ENCODE data around the gene ATAD5.

DNA sequence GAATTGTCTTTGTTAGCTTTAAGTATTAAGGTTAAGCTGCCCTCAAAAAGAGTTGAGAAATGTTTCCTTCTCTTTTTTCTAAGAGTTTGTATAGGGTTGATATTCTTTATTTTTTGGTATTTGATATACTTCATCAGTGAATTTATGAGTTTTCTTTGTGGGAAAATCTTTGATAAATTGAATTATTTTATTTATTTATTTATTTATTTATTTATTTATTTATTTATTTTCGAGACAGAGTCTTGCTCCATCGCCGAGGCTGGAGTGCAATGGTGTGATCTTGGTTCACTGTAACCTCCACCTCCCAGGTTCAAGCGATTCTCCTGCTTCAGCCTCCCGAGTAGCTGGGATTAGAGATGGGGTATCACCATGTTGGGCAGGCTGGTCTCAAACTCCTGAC, 54.4 kb downstream of the ATAD5 start:
- TF ChIP-seq POLR2AphosphoS5 (IDR thresholded peaks at IDR 0.05; ENCODE audit: low read depth) = no peak
- no peak for TF ChIP-seq CTCF (IDR thresholded peaks at IDR 0.05; ENCODE audit: insufficient read depth, low read length)
- no peak for TF ChIP-seq GABPA (IDR thresholded peaks at IDR 0.05; ENCODE audit: low read depth)
- TF ChIP-seq, protein P1, sequence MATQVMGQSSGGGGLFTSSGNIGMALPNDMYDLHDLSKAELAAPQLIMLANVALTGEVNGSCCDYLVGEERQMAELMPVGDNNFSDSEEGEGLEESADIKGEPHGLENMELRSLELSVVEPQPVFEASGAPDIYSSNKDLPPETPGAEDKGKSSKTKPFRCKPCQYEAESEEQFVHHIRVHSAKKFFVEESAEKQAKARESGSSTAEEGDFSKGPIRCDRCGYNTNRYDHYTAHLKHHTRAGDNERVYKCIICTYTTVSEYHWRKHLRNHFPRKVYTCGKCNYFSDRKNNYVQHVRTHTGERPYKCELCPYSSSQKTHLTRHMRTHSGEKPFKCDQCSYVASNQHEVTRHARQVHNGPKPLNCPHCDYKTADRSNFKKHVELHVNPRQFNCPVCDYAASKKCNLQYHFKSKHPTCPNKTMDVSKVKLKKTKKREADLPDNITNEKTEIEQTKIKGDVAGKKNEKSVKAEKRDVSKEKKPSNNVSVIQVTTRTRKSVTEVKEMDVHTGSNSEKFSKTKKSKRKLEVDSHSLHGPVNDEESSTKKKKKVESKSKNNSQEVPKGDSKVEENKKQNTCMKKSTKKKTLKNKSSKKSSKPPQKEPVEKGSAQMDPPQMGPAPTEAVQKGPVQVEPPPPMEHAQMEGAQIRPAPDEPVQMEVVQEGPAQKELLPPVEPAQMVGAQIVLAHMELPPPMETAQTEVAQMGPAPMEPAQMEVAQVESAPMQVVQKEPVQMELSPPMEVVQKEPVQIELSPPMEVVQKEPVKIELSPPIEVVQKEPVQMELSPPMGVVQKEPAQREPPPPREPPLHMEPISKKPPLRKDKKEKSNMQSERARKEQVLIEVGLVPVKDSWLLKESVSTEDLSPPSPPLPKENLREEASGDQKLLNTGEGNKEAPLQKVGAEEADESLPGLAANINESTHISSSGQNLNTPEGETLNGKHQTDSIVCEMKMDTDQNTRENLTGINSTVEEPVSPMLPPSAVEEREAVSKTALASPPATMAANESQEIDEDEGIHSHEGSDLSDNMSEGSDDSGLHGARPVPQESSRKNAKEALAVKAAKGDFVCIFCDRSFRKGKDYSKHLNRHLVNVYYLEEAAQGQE (IDR thresholded peaks at IDR 0.05; ENCODE audit: insufficient replicate concordance, low read depth) = no peak
- TF ChIP-seq SPI1 (IDR thresholded peaks at IDR 0.05; ENCODE audit: borderline replicate concordance, low read depth) = no peak

Measured in HL-60 (cell line).